Right ventricle myocardium inferior (tissue), 1 donor: ENCODE data around the gene NCAM1. TPM values are rescaled to one million over a fixed set of nuclear protein-coding genes. Genes with fewer than 3 reads are reported as not detected.

ENCODE experiments used
- ATAC-seq: fragments of 200-7000 bp; cut with Tn5 transposase; one replicate; pipeline ENCODE4 v1.9.1; 2020; ENCODE audit warnings: mild to moderate bottlenecking, moderate library complexity
- DNase-seq: peaks from one replicate; pipeline ENCODE4 v3.0.0; 2021; ENCODE audit errors: missing footprints
- intact Hi-C: fragments of 100-400 bp; cut with DNase I; formaldehyde crosslinking; loops from one replicate; pipeline ENCODE4 v1.11.0; 2022
- total RNA-seq: library from RNA; stranded (reverse); fragmentation: NEBNext Ultra II Directional; extraction: Animal tissue kit (Norgen Biotek cat#: 25700); gene quantifications from one replicate; pipeline ENCODE4 v1.2.1, GENCODE V29; 2021
- donor health status: DM: no; HTN: yes; CAD: no; lungs with severe emphysema.

Gene NCAM1
- total RNA-seq, 1 donor from 2014 or later: 250 TPM

DNA sequence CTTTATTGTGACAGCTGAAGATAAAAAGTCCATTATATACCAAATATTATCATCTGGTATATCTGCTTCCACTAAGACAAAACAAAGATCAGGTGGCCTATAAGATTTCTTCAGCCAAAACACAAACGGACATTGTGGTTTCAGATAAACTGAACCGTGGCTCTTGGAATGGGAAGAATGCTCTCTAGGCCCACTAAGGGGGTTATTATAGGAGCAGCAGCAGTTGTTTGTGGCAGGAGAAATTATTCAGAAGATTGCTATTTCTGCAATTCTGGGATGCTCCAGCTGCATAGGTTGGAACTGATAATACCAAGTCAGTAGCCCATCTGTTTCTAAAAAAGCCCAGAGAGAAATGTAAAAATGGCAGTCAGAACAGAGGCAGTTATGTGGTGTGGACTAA lies 145.3 kb downstream of the NCAM1 start:
- DNase-seq (no peak), ATAC-seq (no peak)
- intact Hi-C loops: loop anchor here (10.0 kb wide), 1 partner anchor 92 kb away; no protein-coding TSS in a partner anchor

DNA sequence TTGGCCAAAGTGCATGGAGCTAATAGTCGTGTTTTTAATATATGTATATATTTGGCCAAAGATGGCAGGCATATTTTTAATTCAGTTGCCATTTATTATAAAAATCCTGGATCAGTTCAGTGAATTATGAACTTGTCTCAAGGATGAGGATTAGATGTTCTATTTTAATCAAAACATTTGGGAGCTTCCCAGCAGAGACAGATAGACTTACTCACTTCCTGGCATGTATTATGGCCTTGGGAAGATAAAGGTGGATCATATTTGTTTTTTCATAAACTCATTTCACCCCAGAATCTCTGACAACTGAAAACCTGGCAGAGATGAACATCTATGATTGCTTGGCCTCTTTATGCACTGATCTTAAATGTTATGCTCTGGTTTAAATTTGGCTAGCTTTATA lies 148.8 kb downstream of the NCAM1 start:
- no peak for ATAC-seq
- DNase-seq: no peak

DNA sequence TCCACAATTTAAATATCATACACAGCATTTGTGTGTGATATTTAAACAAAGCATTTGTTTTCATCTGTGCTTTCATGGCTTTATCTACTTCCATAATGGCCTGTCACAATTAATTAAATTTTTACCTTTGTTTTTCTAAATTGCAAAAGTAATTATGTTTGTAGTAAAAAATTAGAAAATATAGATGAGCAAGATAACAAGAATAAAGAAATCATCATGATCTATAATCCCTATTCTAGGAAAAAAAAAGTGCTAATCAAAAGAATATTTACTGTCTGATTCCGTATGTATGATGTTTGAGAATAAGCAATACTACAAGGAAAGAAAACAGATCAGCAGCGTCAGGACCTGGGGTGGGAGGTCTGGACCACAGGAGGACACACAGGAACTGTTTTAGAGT lies 149.9 kb downstream of the NCAM1 start:
- intact Hi-C loops: loop anchor here (5.0 to 10.0 kb wide), 2 partner anchors 274 to 456 kb away; no protein-coding TSS in a partner anchor
- DNase-seq (no peak), ATAC-seq (no peak)

More for the DNA sequence above, 148.8 kb downstream of the NCAM1 start:
- intact Hi-C loops: loop anchor here (5.0 to 10.0 kb wide), 2 partner anchors 273 to 455 kb away; no protein-coding TSS in a partner anchor

DNA sequence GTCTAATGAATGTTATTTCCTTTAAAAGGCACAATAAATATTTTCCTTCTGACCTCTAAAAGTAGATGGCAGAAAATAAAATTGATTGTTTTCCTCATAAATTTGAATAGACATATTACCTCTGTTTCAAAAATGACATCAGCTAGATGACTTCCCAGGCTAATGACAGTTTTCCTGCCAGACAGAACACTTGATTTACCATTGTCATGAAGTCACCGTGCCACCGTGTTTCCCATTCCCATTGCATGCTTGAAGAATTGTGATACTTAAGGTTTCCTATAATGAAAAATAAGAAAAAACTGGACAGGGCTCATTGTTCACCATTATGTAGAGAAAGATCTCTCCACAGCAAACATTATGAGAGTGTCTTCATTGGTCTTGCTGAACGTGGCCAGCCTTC lies 151.1 kb downstream of the NCAM1 start:
- ATAC-seq: no peak
- intact Hi-C loops: loop anchor here (5.0 to 10.0 kb wide), 2 partner anchors 275 to 458 kb away; no protein-coding TSS in a partner anchor
- no peak for DNase-seq

DNA sequence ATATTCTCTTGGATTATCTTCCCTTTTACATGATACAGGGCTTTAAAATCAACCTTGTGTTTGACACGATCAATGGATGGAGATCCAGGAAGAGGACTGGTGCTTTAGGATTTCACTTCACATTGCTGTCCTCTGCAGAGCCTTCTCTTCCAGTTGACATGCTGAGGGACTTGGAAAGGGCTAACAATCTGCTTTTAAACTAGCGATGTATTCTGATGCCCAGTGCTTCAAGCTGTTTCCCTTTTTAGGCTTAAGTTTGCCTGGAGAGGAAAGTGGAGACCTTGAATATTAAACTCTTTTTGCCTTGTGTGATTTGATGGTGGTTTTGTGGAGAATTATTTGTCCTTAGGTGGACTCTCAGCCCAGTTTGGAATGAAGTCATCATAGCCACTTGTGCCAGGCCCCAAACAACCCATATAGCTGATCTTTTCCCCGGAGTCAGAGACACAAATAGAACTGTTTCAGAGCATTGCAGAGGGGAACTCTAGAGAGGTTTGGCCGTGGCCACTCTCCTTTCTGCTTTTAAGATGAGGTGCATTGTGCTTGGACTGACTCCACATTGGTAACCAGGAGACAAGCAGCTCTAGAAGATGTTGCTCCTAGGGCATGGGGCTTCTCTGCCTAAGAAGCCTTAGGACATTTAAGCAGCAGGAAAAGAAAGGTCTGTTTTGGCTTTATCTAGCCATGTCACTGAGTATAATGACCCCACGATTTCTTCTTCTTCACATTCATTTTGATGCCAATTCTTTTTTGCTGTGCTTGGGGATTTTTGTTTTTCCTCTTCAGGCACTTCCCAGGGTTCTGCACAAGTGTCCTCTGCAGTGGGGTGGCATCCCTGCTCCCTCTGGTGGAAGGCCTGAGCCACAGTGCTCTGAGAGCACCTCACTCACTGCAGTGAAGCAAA lies 152.8 kb downstream of the NCAM1 start:
- intact Hi-C loops: loop anchor here (2.0 to 10.0 kb wide), 3 partner anchors 151 to 459 kb away; no protein-coding TSS in a partner anchor
- DNase-seq (no peak), ATAC-seq (peak; percentile 85)

DNA sequence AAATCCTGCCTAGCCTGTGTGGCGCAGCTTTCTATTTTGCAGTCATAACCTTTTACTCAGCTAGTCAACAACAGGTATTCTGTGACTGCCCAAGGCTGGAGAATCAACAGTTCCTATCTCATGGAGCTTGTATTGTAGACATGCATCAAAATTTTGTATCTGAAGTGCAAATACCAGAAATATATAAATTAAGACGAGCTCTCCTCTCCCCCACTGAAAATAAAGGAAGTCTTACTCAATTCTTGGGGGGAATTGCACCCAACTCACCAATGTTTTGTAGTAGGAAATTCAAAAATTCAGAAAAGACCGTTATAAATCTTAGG lies 153.4 kb downstream of the NCAM1 start:
- DNase-seq (no peak), ATAC-seq (no peak)
- intact Hi-C loops: loop anchor here (2.0 to 10.0 kb wide), 4 partner anchors 152 to 527 kb away; no protein-coding TSS in a partner anchor

DNA sequence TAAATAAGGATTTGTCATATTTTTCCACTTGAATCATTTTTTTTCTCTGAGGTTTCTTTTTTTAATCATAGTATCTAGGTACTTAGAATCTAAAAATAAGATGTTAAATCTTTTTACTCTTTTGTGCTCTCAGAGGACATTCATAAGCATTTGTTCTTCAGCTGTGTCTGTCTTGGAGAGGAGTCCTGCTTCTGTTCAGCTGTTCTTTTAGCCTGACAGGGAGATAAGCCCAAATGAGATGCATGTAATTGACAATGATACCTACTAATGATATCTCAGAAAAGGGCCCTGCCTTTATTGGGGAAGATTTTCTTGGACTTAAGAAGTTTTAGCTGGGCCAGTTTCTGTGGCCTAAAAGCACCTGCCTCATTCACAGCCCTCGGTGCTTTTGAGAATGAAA lies 156.9 kb downstream of the NCAM1 start:
- ATAC-seq (no peak), DNase-seq (no peak)
- intact Hi-C loops: loop anchor here (5.0 to 10.0 kb wide), 2 partner anchors 463 to 531 kb away; no protein-coding TSS in a partner anchor

DNA sequence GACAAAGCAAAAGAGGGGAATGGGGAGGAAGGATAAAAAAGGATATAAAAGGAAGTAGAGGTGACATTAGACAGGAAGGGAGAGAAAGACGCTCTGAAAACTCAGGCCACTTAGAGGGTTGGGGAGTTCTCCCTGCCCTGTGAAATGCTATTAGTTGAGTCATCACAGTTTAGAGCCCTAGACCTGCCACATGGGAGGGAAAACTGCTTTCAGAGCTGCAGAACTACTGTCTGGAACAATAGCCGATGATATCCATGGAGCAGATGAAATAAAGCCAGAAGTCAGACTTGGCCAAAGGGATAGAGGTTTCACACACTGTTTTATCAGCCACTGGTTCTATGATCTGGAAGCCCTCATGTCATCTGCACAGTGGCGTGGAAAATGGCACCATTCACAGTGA lies 157.9 kb downstream of the NCAM1 start:
- ATAC-seq: peak; percentile 66
- DNase-seq: no peak
- intact Hi-C loops: loop anchor here (5.0 to 10.0 kb wide), 2 partner anchors 464 to 532 kb away; no protein-coding TSS in a partner anchor

DNA sequence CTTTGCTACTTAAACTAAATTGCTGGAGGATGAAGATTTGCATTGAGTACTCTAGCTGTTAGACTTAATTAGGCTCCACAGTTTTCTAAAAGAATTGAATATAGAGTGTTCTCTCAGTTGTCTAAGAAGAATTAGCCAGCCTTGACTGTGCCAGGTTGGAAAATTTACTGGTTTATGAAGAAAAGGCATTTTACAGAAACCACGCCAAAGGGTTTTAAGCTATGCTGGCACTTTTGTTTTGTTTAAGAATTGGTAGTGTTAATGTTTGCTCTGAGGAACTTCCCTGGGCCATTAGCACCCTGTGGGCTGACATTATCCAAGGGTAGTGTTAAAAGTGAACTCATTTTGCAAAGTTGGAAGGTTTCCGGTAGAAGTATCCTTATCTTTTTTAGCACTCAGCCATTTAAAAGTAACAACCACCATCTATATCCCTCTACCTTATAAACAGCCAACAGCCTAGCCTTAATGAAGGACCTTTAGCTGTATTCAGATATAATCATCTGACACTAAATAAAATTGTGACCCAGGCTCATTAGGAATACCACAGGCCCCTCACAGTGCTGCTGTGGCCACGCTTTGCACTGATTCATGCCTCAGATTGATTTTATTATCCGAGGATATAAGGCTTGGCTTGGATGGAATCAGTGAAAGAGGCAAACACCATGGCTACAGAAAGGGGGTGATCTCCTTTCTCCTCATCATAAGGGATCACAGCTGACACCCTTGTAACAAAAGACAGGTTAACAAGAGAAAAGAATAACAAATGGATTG lies 158.9 kb downstream of the NCAM1 start:
- intact Hi-C loops: loop anchor here (5.0 to 10.0 kb wide), 2 partner anchors 465 to 533 kb away; no protein-coding TSS in a partner anchor
- DNase-seq: no peak
- no peak for ATAC-seq

DNA sequence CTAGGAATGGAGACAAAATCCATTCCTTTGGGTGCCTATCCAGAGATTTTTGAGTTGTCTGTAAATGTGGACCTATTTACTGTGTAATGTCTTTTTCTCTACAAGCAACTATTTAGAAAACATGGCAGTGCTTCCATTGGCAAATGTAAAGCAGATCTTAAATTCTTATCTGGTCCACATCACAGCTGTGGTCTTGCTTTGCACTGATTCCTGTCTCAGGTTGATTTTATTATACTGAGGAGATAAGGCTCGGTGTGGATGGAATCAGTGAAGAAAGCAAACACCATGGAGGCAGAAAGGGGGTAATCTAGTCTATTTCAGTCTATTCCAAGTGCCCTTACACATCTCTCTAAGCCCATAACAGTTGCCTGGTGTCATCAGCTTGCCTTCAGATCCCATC lies 160.5 kb downstream of the NCAM1 start:
- ATAC-seq (no peak), DNase-seq (no peak)
- intact Hi-C loops: no loop called here

DNA sequence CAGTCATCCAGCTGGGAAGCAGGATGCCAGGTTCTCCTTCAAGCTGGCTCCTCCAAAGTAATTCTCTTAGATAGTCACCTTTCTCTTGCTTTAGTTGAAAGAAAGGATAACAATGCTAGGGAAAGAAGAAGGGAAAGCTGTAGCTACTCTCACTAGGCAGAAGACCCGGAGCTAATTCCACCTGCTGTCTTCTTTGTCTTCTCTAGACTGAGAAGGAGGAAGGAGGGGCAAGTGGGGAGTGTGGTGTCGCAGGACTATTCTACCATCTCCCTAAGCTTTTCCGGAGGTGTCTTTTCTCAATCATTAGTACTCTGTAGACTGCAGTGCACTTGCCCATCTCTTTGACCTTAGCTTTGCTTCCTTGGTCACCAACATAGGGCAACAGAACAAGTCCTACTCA lies 162.8 kb downstream of the NCAM1 start:
- no peak for ATAC-seq
- intact Hi-C loops: no loop called here
- no peak for DNase-seq

DNA sequence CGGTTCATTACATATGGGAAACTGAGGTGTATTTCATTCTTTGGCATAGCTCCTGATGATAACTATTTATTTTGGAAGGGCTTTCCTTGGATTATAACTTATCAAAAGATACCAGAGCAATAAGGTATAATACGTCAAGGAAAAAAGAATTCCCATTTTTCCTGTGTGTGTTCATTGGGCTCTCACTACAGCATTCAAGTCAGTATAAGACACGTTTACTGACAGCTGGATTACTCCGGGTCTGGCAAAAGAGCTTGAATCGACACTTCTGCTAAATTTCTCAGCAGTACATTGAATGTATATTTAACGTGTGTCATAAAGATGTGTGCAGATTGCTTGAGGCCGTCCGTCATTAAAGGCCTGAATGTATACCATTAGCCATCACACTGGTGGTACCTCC lies 163.4 kb downstream of the NCAM1 start:
- intact Hi-C loops: no loop called here
- ATAC-seq: no peak
- DNase-seq: no peak

DNA sequence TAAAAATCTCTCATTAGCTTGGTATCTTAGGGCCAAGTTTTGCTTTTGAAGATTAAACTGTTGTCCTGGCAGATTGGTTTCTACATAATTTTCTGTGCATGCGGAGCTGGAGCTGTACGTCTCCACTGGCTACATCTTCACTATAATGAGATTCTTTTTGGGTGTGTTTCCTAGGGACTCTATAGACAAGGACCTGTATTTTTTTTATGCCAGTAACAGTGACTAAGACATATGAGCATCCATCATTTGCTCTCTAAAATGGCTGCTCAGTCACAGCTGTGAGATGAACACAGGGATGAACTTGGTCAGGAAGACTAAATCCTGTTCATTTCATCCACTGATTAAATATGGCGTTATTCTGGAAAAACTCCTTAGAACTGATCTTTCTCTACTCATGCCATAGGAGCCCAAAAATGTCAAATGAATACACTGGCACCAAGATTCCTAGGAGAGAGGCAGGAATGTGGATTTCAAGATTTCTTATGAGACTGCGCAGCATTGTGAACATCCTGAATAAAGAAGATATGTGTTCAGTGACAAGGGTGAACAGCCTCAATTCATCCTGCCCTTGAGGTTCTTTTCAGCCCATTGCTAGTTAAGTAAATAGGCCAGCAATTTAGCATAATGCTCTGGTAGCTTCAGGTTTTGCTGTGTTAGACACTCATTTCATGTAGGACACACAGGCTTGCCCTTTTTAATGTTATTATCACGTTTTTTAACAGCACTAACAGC lies 168.2 kb downstream of the NCAM1 start:
- no peak for ATAC-seq
- intact Hi-C loops: no loop called here
- no peak for DNase-seq

DNA sequence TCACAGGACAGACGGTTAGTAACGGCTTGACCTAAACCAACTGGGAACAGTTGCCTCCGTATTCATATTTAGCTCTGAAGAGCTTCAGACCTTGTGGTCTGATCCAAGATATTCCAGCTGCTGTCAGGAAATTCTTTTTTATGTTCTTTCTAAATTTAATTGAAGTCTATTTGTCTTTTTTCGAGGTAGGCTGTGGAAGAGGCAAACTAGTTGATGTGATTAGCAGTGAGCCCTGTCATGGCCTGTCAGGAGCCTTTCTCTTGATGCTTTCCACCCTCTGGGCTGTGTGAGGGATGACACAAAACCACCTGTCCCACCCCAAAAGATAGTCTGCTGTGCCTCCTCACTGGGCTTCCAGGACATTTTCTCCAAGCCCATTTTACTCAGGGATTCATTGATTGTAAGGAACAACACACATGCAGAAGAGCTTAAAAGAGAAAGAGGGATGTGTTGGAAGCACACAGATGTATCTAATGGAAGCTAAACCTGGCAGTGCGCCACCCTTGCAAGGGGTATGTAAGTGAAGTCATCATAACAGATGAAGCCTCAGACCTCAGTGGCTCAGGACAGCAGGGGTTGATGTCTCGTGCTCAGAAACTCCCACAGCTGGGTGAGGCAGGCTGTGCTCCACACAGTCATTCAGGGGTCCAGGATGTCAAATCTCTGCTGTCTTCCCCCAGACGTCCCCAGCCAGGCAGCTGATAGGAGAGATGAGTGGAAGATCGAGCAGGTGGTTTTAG lies 170.0 kb downstream of the NCAM1 start:
- DNase-seq (no peak), ATAC-seq (no peak)
- intact Hi-C loops: no loop called here

DNA sequence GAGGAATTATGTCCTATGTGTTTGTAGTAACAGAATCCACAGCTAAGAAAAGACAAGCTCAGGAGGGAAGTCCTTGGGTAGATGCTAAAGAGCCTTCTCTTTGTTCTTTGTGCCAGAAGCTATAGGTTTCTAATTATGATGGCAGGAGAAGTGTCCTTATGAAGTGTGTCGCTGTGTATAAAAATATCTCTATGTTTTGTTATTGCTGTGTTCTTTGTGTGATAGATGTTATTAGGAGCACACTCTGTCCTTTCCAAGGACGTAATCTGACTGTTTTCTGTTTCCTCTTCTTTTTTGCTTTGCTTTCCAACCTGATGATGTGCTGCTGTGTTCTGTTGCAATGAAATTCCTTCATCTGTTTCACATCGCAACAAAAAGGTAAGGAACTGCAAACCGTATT lies 171.9 kb downstream of the NCAM1 start:
- ATAC-seq (no peak), DNase-seq (no peak)
- intact Hi-C loops: no loop called here

DNA sequence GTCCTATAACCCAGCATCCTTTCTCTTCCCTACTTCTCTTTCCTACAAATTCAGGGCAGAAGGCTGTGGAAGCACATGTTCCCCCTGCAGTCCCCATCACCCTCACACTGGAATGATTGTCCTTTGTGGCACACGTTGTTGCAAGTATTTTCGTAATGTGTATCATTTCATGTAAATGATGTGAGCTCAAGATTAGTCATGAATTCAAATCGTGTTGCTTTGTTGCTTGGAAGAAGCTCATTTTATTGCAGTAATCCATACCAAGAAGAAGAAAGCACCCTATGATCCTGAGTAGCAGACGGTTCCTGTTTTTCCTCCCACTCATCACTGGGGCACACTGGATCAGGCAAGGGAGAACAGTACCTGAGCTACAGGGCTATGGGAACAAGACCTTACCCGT lies 173.4 kb downstream of the NCAM1 start:
- DNase-seq: no peak
- ATAC-seq: no peak
- intact Hi-C loops: no loop called here

DNA sequence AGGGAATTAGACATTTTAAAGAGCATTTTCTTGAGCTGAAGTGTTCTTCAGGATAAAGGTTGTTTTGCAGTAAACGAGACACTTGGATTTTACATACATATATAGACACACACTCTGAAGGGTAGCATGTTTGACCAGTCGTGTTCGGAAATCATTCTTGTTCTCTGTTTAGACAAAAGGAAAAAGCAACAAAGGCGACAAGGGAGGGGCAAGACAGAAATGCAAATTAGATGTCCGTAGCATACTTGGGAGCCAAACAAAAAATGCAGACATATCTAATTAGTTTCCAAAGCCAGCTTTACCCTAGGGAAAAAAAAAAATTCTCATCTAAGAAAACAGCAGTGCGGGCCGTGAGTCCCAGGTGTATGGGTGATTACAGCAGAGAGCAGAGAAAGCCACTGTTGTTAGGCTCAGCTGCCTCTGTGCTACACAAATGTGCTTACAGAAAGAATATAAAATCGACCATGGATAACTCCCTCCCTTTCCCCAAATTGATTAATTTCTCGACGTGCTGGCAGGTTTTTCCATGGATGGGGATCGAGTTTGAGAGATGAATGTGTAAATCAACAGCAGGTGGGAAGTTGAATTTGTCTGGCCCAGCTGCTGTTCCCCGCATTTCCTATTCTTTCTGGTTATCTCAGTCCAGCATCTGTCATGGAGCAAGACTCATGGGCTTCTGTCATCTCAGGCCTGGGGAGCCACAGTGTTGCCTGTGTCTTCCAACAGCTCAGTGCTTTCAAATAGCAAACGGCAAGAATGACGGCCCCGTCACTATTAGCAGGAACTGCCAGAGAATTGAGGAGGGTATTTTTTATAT lies 176.7 kb downstream of the NCAM1 start:
- intact Hi-C loops: no loop called here

More for the DNA sequence above, 176.7 kb downstream of the NCAM1 start:
- DNase-seq: no peak
- ATAC-seq: no peak
